ENCODE data around the gene RPS26.

DNA sequence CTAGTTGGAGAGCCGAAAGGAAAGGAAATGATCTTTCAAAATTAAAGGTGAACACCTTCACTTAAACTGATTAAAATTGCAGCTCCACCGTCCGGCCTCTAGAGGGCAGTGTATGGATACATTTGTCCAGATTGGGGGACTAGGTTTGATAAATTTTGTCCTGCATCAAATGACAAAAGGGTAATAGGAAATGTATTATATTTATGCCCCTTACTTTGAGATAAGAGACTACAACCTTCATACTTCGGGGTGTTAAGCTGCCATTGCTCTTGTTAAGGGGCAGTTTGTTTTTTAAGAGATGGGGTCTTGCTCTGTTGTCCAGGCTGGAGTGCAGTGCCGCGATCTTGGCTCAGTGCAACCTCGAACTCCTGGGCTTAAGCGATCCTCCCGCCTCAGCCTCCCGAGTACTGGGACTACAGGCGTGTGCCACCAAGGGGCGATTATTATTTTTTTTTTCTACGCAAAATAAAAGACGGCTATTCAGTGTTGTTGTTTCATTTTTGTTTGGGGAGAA is 45.5 kb upstream of the RPS26 start:
- TF ChIP-seq ESRRG (CRISPR knock-in tag; IDR thresholded peaks at IDR 0.05) (no peak), ARNTL (CRISPR knock-in tag; IDR thresholded peaks at IDR 0.05; ENCODE audit: borderline replicate concordance, low read depth) (no peak), PPARA (CRISPR knock-in tag; IDR thresholded peaks at IDR 0.05; ENCODE audit: borderline replicate concordance) (no peak), RARB (CRISPR knock-in tag; IDR thresholded peaks at IDR 0.05) (no peak), ZFP30 (CRISPR knock-in tag; IDR thresholded peaks at IDR 0.05) (no peak), ZNF8 (CRISPR knock-in tag; IDR thresholded peaks at IDR 0.05) (no peak), ZFP3 (CRISPR knock-in tag; IDR thresholded peaks at IDR 0.05) (no peak)

Data from SK-N-SH treated with all-trans-retinoic acid at 6 μM for 48 hours (cell line).